HEK293 (cell line): ENCODE data around the gene PLXNA2.

Source experiments
- ZFHX2 ChIP-seq: fragments of 450-650 bp; formaldehyde crosslinking; conservative IDR thresholded peaks from 2 replicates; pipeline ENCODE4 v1.5.1; 2016; ENCODE audit warnings: missing biosample characterization, missing genetic modification characterization
- ZNF248 ChIP-seq: fragments of 450-650 bp; formaldehyde crosslinking; IDR thresholded peaks from 2 replicates; pipeline ENCODE4 v1.5.1; 2017; ENCODE audit warnings: missing biosample characterization, missing genetic modification characterization
- ZNF292 ChIP-seq: fragments of 450-650 bp; formaldehyde crosslinking; IDR thresholded peaks from 2 replicates; pipeline ENCODE4 v1.5.1; 2016; ENCODE audit warnings: low read depth, missing biosample characterization, missing genetic modification characterization, borderline replicate concordance
- ZNF555 ChIP-seq: fragments of 450-650 bp; formaldehyde crosslinking; conservative IDR thresholded peaks from 2 replicates; pipeline ENCODE4 v1.5.1; 2017; ENCODE audit warnings: missing biosample characterization, mild to moderate bottlenecking, missing genetic modification characterization, inconsistent platforms
- ZNF670 ChIP-seq: fragments of 450-650 bp; formaldehyde crosslinking; IDR thresholded peaks from 2 replicates; pipeline ENCODE4 v1.5.1; 2016; ENCODE audit warnings: missing biosample characterization, missing genetic modification characterization, low read depth
- TF ChIP-seq, protein P1 (sequence below): fragments of 450-650 bp; formaldehyde crosslinking; IDR thresholded peaks from 2 replicates; pipeline ENCODE4 v1.5.1; 2016; ENCODE audit warnings: missing biosample characterization, missing genetic modification characterization
- TF ChIP-seq, protein P2 (sequence below): fragments of 450-650 bp; formaldehyde crosslinking; IDR thresholded peaks from 2 replicates; pipeline ENCODE4 v1.5.1; 2016; ENCODE audit warnings: missing biosample characterization, missing genetic modification characterization
- TF ChIP-seq, protein P3 (sequence below): IDR thresholded peaks from 2 replicates; pipeline ENCODE4 v1.6.1; 2011; ENCODE audit warnings: mild to moderate bottlenecking, low read depth, low read length, borderline replicate concordance
- TF ChIP-seq, protein P4 (sequence below): fragments of 450-650 bp; formaldehyde crosslinking; IDR thresholded peaks from 2 replicates; pipeline ENCODE4 v1.5.1; 2016; ENCODE audit warnings: missing biosample characterization, missing genetic modification characterization
- TF ChIP-seq, protein P5 (sequence below): fragments of 450-650 bp; formaldehyde crosslinking; optimal IDR thresholded peaks from 2 replicates; pipeline ENCODE3; 2016; ENCODE audit warnings: missing biosample characterization, mild to moderate bottlenecking, missing genetic modification characterization
- TF ChIP-seq, protein P6 (sequence below): sonication (generic); formaldehyde crosslinking; IDR thresholded peaks from 2 replicates; pipeline ENCODE4 v1.8.1; 2022; ENCODE audit warnings: mild to moderate bottlenecking, moderate library complexity, missing genetic modification reagents

DNA sequence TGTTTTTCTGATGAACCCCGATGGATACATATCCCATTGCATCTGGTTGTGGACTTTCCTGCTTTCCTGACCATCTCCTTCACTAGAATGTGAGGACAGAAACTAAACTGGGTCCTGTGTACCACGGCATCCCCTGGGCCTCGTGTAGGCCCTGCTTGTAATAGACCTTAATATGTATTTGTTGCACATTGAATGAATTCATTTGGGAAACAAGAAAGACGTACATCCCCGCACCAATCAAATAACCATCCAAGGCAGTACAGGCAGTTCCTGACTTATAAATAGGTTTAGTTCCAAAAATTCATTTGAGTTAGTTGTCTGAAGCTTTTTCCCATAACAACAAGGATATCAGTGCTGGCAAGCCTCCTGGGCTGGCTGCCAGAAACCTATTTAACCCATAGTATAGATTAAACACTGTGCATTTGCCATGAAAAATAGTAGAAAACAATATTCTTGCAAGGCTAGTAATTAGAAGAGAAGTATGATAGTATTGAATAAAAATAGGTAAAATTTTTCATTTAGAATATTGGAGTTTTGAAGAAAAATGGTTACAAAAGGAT is 251.4 kb downstream of the PLXNA2 start:
- TF ChIP-seq ZNF555 (tag by site-specific recombination) = no peak
- TF ChIP-seq ZNF292 (tag by site-specific recombination) = no peak
- TF ChIP-seq, protein P1, sequence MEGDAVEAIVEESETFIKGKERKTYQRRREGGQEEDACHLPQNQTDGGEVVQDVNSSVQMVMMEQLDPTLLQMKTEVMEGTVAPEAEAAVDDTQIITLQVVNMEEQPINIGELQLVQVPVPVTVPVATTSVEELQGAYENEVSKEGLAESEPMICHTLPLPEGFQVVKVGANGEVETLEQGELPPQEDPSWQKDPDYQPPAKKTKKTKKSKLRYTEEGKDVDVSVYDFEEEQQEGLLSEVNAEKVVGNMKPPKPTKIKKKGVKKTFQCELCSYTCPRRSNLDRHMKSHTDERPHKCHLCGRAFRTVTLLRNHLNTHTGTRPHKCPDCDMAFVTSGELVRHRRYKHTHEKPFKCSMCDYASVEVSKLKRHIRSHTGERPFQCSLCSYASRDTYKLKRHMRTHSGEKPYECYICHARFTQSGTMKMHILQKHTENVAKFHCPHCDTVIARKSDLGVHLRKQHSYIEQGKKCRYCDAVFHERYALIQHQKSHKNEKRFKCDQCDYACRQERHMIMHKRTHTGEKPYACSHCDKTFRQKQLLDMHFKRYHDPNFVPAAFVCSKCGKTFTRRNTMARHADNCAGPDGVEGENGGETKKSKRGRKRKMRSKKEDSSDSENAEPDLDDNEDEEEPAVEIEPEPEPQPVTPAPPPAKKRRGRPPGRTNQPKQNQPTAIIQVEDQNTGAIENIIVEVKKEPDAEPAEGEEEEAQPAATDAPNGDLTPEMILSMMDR (tag by site-specific recombination) = no peak
- no peak for TF ChIP-seq ZFHX2 (tag by site-specific recombination)
- TF ChIP-seq, protein P2, sequence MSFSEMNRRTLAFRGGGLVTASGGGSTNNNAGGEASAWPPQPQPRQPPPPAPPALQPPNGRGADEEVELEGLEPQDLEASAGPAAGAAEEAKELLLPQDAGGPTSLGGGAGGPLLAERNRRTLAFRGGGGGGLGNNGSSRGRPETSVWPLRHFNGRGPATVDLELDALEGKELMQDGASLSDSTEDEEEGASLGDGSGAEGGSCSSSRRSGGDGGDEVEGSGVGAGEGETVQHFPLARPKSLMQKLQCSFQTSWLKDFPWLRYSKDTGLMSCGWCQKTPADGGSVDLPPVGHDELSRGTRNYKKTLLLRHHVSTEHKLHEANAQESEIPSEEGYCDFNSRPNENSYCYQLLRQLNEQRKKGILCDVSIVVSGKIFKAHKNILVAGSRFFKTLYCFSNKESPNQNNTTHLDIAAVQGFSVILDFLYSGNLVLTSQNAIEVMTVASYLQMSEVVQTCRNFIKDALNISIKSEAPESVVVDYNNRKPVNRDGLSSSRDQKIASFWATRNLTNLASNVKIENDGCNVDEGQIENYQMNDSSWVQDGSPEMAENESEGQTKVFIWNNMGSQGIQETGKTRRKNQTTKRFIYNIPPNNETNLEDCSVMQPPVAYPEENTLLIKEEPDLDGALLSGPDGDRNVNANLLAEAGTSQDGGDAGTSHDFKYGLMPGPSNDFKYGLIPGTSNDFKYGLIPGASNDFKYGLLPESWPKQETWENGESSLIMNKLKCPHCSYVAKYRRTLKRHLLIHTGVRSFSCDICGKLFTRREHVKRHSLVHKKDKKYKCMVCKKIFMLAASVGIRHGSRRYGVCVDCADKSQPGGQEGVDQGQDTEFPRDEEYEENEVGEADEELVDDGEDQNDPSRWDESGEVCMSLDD (tag by site-specific recombination) = no peak
- TF ChIP-seq, protein P3, sequence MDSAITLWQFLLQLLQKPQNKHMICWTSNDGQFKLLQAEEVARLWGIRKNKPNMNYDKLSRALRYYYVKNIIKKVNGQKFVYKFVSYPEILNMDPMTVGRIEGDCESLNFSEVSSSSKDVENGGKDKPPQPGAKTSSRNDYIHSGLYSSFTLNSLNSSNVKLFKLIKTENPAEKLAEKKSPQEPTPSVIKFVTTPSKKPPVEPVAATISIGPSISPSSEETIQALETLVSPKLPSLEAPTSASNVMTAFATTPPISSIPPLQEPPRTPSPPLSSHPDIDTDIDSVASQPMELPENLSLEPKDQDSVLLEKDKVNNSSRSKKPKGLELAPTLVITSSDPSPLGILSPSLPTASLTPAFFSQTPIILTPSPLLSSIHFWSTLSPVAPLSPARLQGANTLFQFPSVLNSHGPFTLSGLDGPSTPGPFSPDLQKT = no peak
- TF ChIP-seq, protein P4, sequence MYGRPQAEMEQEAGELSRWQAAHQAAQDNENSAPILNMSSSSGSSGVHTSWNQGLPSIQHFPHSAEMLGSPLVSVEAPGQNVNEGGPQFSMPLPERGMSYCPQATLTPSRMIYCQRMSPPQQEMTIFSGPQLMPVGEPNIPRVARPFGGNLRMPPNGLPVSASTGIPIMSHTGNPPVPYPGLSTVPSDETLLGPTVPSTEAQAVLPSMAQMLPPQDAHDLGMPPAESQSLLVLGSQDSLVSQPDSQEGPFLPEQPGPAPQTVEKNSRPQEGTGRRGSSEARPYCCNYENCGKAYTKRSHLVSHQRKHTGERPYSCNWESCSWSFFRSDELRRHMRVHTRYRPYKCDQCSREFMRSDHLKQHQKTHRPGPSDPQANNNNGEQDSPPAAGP (tag by site-specific recombination) = no peak
- TF ChIP-seq ZNF670 (tag by site-specific recombination) = no peak
- TF ChIP-seq, protein P5, sequence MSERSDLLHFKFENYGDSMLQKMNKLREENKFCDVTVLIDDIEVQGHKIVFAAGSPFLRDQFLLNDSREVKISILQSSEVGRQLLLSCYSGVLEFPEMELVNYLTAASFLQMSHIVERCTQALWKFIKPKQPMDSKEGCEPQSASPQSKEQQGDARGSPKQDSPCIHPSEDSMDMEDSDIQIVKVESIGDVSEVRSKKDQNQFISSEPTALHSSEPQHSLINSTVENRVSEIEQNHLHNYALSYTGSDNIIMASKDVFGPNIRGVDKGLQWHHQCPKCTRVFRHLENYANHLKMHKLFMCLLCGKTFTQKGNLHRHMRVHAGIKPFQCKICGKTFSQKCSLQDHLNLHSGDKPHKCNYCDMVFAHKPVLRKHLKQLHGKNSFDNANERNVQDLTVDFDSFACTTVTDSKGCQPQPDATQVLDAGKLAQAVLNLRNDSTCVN = no peak
- TF ChIP-seq, protein P6, sequence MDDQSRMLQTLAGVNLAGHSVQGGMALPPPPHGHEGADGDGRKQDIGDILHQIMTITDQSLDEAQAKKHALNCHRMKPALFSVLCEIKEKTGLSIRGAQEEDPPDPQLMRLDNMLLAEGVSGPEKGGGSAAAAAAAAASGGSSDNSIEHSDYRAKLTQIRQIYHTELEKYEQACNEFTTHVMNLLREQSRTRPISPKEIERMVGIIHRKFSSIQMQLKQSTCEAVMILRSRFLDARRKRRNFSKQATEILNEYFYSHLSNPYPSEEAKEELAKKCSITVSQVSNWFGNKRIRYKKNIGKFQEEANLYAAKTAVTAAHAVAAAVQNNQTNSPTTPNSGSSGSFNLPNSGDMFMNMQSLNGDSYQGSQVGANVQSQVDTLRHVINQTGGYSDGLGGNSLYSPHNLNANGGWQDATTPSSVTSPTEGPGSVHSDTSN (CRISPR knock-in tag) = no peak
- no peak for TF ChIP-seq ZNF248 (tag by site-specific recombination)
